Mesothelial cell of epicardium (in vitro differentiated cells): ENCODE data around the gene ULK1. TPM values are rescaled to one million over a fixed set of nuclear protein-coding genes. Genes with fewer than 3 reads are reported as not detected.
"Not testable (repeated sequence)": the region's sequence is repeated elsewhere in the genome, so short reads cannot be mapped to it uniquely, and the experiment has no call there.

ENCODE experiments used
- DNase-seq, 2 experiments: peaks; one replicate each; pipeline ENCODE4 v3.0.0; 2021; ENCODE audit warnings: low spot score in 2 of 2; ENCODE audit not compliant: unreplicated experiment in 2 of 2
- H3K27ac Mint-ChIP-seq: 2 replicates; pipeline ENCODE4 v1.8.0; 2021; ENCODE audit warnings: mixed read lengths
- H3K27me3 Mint-ChIP-seq: 2 replicates; pipeline ENCODE4 v1.8.0; 2021; ENCODE audit warnings: low read depth, mixed read lengths
- H3K36me3 Mint-ChIP-seq: 2 replicates; pipeline ENCODE4 v1.8.0; 2021; ENCODE audit warnings: mixed read lengths
- H3K4me1 Mint-ChIP-seq: 2 replicates; pipeline ENCODE4 v1.8.0; 2021; ENCODE audit warnings: mixed read lengths
- H3K4me3 Mint-ChIP-seq: 2 replicates; pipeline ENCODE4 v1.8.0; 2021; ENCODE audit warnings: mild to moderate bottlenecking, moderate library complexity, mixed read lengths
- H3K9me3 Mint-ChIP-seq: 2 replicates; pipeline ENCODE4 v1.8.0; 2021; ENCODE audit warnings: mixed read lengths
- CTCF ChIP-seq: fragments of 200-600 bp; sonication (generic); IDR thresholded peaks from one replicate; pipeline ENCODE4 v1.5.0; 2021; ENCODE audit warnings: antibody characterized with exemption; ENCODE audit not compliant: unreplicated experiment
- total RNA-seq: library from RNA; stranded (reverse); gene quantifications from 3 replicates; pipeline ENCODE4 v1.2.1, GENCODE V29; 2021

Gene ULK1
- total RNA-seq, 1 donor from 2014 or later: 104 TPM

GRCh38 chr12:131867891-131868675, 26.3 kb upstream of the ULK1 start:
- H3K27ac Mint-ChIP-seq: no peak overlapping the region
- no peaks in the 10 kb centered on the region for H3K9me3 Mint-ChIP-seq
- no peaks in the 10 kb centered on the region for H3K36me3 Mint-ChIP-seq
- H3K4me3 Mint-ChIP-seq: no peak overlapping the region
- DNase-seq: no peak
- no peak for TF ChIP-seq CTCF
- H3K4me1 Mint-ChIP-seq: peaks cover 11% of the 10 kb centered on the region
- no peaks in the 10 kb centered on the region for H3K27me3 Mint-ChIP-seq

- Mint-ChIP-seq H3K4me3 (no peak overlapping the region), H3K27me3 (no peaks in the 10 kb centered on the region), H3K4me1 (peaks cover 4% of the 10 kb centered on the region), H3K36me3 (peaks cover 3% of the 10 kb centered on the region), H3K27ac (peak overlapping the region; percentile 95), H3K9me3 (peaks cover 12% of the 10 kb centered on the region)
- no peak for TF ChIP-seq CTCF
- DNase-seq: no peak
Measured at GRCh38 chr12:131869871-131870418, 24.5 kb upstream of the ULK1 start.

GRCh38 chr12:131871677-131872076, 22.7 kb upstream of the ULK1 start:
- H3K27ac Mint-ChIP-seq: peak overlapping the region; percentile 59

GRCh38 chr12:131872154-131873051, 22.0 kb upstream of the ULK1 start:
- Mint-ChIP-seq H3K4me3 (no peak overlapping the region), H3K36me3 (peaks cover 3% of the 10 kb centered on the region), H3K27me3 (no peaks in the 10 kb centered on the region), H3K9me3 (peaks cover 12% of the 10 kb centered on the region), H3K27ac (peak overlapping the region; percentile 66), H3K4me1 (peaks cover 12% of the 10 kb centered on the region)
- DNase-seq: no peak
- no peak for TF ChIP-seq CTCF

More at GRCh38 chr12:131871677-131872076, 22.7 kb upstream of the ULK1 start:
- TF ChIP-seq CTCF: no peak
- Mint-ChIP-seq H3K9me3 (peaks cover 12% of the 10 kb centered on the region), H3K4me1 (peaks cover 6% of the 10 kb centered on the region), H3K36me3 (peaks cover 3% of the 10 kb centered on the region), H3K4me3 (no peak overlapping the region), H3K27me3 (no peaks in the 10 kb centered on the region)
- no peak for DNase-seq

GRCh38 chr12:131873293-131873692, 21.1 kb upstream of the ULK1 start:
- H3K36me3 Mint-ChIP-seq: peaks cover 3% of the 10 kb centered on the region

GRCh38 chr12:131874972-131875371, 19.4 kb upstream of the ULK1 start:
- not testable (repeated sequence) for H3K36me3 Mint-ChIP-seq

More at GRCh38 chr12:131873293-131873692, 21.1 kb upstream of the ULK1 start:
- Mint-ChIP-seq H3K9me3 (peaks cover 12% of the 10 kb centered on the region), H3K4me1 (peaks cover 20% of the 10 kb centered on the region), H3K27me3 (no peaks in the 10 kb centered on the region), H3K27ac (no peak overlapping the region), H3K4me3 (no peak overlapping the region)
- no peak for TF ChIP-seq CTCF
- DNase-seq: no peak

GRCh38 chr12:131877216-131877615, 17.2 kb upstream of the ULK1 start:
- peak overlapping the region; percentile 26 for H3K27ac Mint-ChIP-seq
- not testable (repeated sequence) for DNase-seq, H3K36me3 Mint-ChIP-seq, H3K4me3 Mint-ChIP-seq, H3K27me3 Mint-ChIP-seq
- H3K9me3 Mint-ChIP-seq: peaks cover 12% of the 10 kb centered on the region
- H3K4me1 Mint-ChIP-seq: peaks cover 19% of the 10 kb centered on the region

More at GRCh38 chr12:131874972-131875371, 19.4 kb upstream of the ULK1 start:
- not testable (repeated sequence) for H3K4me3 Mint-ChIP-seq, H3K27me3 Mint-ChIP-seq, H3K27ac Mint-ChIP-seq, DNase-seq
- peaks cover 20% of the 10 kb centered on the region for H3K4me1 Mint-ChIP-seq
- peaks cover 12% of the 10 kb centered on the region for H3K9me3 Mint-ChIP-seq

GRCh38 chr12:131878436-131878835, 16.0 kb upstream of the ULK1 start:
- H3K36me3 Mint-ChIP-seq, H3K9me3 Mint-ChIP-seq, DNase-seq, H3K27ac Mint-ChIP-seq, H3K27me3 Mint-ChIP-seq, H3K4me3 Mint-ChIP-seq: not testable (repeated sequence)
- H3K4me1 Mint-ChIP-seq: peaks cover 20% of the 10 kb centered on the region
